ENCODE data around the gene CIITA.
"Not testable (repeated sequence)": the region's sequence is repeated elsewhere in the genome, so short reads cannot be mapped to it uniquely, and the experiment has no call there.

Gene CIITA

GRCh38 chr16:10934325-10935107 lies 57.5 kb downstream of the CIITA start:
- DNase-seq (ENCODE audit: low read depth) = no peak

- DNase-seq (ENCODE audit: low read depth) = no peak
Observed at GRCh38 chr16:10935226-10935915, 58.4 kb downstream of the CIITA start.

- DNase-seq (ENCODE audit: low read depth) = no peak
Observed at GRCh38 chr16:10936272-10936984, 59.4 kb downstream of the CIITA start.

GRCh38 chr16:10937068-10937859 lies 60.3 kb downstream of the CIITA start:
- no peak for DNase-seq (ENCODE audit: low read depth)

GRCh38 chr16:10938321-10938720 lies 61.3 kb downstream of the CIITA start:
- DNase-seq (ENCODE audit: low read depth) = no peak

- no peak for DNase-seq (ENCODE audit: low read depth)
Observed at GRCh38 chr16:10938796-10939648, 62.0 kb downstream of the CIITA start.

- no peak for DNase-seq (ENCODE audit: low read depth)
Observed at GRCh38 chr16:10939649-10940234, 62.7 kb downstream of the CIITA start.

GRCh38 chr16:10940501-10941079 lies 63.6 kb downstream of the CIITA start:
- DNase-seq (ENCODE audit: low read depth) = no peak

- DNase-seq (ENCODE audit: low read depth) = no peak
Observed at GRCh38 chr16:10941127-10941933, 64.3 kb downstream of the CIITA start.

GRCh38 chr16:10941935-10942351 lies 64.9 kb downstream of the CIITA start:
- not testable (repeated sequence) for DNase-seq (ENCODE audit: low read depth)

GRCh38 chr16:10942352-10943063 lies 65.5 kb downstream of the CIITA start, which contains the start of gene DEXI:
DEXI (minus strand) TSS chr16:10942468; CDS start chr16:10942005, 463 bp downstream.
- DNase-seq (ENCODE audit: low read depth) = peak; percentile 90

GRCh38 chr16:10943064-10943353 lies 66.0 kb downstream of the CIITA start:
- no peak for DNase-seq (ENCODE audit: low read depth)

GRCh38 chr16:10944249-10945064 lies 67.5 kb downstream of the CIITA start, which contains the start of gene CLEC16A:
CLEC16A (plus strand) TSS chr16:10944564; CDS start chr16:10944718, 154 bp downstream.
- peak; percentile 92 for DNase-seq (ENCODE audit: low read depth)

GRCh38 chr16:10945065-10945787 lies 68.2 kb downstream of the CIITA start:
- no peak for DNase-seq (ENCODE audit: low read depth)

GRCh38 chr16:10946308-10946707 lies 69.3 kb downstream of the CIITA start:
- no peak for DNase-seq (ENCODE audit: low read depth)

GRCh38 chr16:10947211-10947787 lies 70.3 kb downstream of the CIITA start:
- DNase-seq (ENCODE audit: low read depth) = no peak
